NCI-H2171 (cell line): ENCODE measurements around the gene ALOX5.
"Not testable (repeated sequence)": the region's sequence is repeated elsewhere in the genome, so short reads cannot be mapped to it uniquely, and the experiment has no call there.

Experiments used
- DNase-seq: peaks from one replicate; lab custom pipeline; 2025; lab: John Stamatoyannopoulos, UW

Gene ALOX5

DNA sequence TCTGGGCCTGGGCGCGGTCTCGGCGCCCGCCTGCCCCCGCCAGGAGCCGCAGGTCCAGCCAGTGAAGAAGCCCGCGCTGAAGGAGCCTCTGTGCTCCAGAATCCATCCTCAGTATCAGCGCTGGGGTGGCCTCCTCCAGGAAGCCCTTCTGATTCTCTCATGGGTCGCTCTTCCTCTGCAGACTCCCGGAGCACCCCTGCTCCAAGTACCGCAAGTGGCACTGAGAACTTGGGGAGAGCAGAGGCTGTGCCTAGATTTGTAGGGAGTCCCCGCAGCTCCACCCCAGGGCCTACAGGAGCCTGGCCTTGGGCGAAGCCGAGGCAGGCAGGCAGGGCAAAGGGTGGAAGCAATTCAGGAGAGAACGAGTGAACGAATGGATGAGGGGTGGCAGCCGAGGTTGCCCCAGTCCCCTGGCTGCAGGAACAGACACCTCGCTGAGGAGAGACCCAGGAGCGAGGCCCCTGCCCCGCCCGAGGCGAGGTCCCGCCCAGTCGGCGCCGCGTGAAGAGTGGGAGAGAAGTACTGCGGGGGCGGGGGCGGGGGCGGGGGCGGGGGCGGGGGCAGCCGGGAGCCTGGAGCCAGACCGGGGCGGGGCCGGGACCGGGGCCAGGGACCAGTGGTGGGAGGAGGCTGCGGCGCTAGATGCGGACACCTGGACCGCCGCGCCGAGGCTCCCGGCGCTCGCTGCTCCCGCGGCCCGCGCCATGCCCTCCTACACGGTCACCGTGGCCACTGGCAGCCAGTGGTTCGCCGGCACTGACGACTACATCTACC is at the start of gene ALOX5:
Gene ALOX5, plus strand, starts transcription at position 641 of the 774 bp plus-strand sequence. Its CDS starts 64 bp downstream, at position 705.
- DNase-seq: peak; percentile 38

GRCh38 chr10:45325116-45325515 is 48.9 kb upstream of the ALOX5 start:
- DNase-seq: no peak

- DNase-seq: not testable (repeated sequence)
Observed at GRCh38 chr10:45326864-45327263, 47.2 kb upstream of the ALOX5 start.

- DNase-seq: not testable (repeated sequence)
Observed at GRCh38 chr10:45331824-45332223, 42.2 kb upstream of the ALOX5 start.

DNA sequence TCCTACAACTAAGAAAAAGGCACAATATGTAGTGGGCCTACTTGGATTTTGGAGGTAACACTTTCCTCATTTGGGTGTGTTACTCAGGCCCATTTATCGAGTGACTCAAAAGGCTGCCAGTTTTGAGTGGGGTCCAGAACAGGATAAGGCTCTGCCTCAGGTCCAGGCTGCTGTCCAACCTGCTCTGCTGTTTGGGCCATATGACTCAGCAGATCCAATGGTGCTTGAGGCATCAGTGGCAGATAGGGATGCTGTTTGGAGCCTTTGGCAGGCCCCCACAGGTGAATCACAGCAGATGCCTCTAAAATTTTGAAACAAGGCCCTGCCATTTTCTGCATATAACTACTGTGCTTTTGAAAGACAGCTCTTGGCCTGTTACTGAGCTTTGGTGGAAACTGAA is 34.1 kb upstream of the ALOX5 start:
- no peak for DNase-seq

GRCh38 chr10:45340420-45340819 is 33.6 kb upstream of the ALOX5 start:
- not testable (repeated sequence) for DNase-seq

DNA sequence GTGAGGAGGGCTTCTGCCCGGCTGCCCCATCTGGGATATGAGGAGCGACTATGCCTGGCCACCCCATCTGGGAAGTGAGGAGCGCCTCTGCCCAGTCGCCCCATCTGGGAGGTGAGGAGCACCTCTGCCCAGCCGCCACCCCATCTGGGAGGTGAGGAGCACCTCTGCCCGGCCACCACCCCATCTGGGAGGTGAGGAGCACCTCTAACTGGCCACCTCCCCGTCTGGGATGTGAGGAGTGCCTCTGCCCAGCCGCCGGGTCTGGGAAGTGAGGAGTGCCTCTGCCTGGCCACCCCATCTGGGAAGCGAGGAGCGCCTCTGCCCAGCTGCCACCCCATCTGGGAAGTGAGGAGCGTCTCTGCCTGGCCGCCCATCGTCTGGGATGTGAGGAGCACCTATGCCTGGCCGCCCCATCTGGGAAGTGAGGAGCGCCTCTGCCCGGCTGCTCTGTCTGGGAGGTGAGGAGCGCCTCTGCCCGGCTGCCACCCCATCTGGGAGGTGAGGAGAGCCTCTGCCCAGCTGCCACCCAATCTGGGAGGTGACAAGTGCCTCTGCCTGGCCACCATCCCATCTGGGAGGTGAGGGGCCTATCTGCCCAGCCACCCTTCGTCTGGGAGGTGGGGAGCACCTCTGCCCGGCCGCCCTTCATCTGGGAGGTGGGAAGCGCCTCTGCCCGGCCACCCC is 27.2 kb upstream of the ALOX5 start:
- not testable (repeated sequence) for DNase-seq

- DNase-seq: not testable (repeated sequence)
Observed at GRCh38 chr10:45347464-45347863, 26.6 kb upstream of the ALOX5 start.

GRCh38 chr10:45348196-45348765 is 25.7 kb upstream of the ALOX5 start:
- DNase-seq: not testable (repeated sequence)

DNA sequence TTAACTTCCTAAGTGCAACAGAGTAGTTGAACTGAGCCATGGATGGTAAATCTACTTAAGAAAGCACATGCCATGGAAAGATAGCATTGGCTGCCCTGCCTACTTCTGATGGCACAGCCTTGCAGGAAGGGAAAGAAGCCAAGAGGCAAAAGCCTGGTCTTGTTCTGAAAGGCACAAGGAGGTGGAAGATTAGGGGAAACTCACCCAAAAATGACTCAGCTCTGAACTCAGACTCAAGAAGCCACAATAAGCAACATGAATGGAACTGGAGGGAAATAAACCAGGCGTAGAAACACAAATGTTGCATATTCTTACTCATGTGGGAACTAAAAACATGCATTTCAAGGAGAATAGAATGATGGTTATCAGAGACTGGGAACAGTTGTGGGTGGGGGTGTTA is 20.8 kb upstream of the ALOX5 start:
- no peak for DNase-seq

GRCh38 chr10:45354261-45354660 is 19.8 kb upstream of the ALOX5 start:
- no peak for DNase-seq

DNA sequence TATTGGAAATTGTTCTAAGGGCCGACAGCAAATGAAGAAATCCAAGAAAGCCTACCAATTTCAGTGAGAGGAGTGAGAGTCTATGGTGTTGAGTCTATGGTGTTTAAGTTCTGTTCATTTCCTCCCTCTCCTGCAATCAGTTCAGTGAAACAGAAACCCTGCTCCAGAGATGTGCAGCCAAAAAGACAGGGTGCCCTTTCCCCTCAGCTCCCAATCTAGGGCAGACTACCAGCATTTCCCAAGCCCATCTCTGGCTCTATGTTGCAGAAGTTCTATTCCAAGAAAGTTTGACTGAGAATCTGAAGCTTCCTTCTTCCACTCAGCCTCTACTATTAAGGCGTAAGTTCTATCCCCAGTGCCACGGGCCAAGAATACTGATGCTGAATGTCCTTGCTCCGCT is 18.5 kb upstream of the ALOX5 start:
- no peak for DNase-seq

- DNase-seq: not testable (repeated sequence)
Observed at GRCh38 chr10:45358961-45359360, 15.1 kb upstream of the ALOX5 start.

DNA sequence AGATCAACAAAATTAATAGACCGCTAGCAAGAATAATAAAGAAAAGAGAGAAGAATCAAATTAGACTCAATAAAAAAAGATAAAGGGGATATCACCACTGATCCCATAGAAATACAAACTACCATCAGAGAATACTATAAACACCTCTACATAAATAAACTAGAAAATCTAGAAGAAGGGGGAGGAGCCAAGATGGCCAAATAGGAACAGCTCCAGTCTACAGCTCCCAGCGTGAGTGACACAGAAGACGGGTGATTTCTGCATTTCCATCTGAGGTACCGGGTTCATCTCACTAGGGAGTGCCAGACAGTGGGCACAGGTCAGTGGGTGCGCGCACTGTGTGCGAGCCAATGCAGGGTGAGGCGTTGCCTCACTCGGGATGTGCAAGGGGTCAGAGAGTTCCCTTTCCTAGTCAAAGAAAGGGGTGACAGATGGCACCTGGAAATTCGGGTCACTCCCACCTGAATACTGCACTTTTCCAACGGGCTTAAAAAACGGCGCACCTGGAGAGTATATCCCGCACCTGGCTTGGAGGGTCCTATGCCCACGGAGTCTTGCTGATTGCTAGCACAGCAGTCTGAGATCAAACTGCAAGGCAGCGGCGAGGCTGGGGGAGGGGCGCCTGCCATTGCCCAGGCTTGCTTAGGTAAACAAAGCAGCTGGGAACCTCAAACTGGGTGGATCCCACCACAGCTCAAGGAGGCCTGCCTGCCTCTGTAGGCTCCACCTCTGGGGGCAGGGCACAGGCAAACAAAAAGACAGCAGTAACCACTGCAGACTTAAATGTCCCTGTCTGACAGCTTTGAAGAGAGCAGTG is 11.8 kb upstream of the ALOX5 start:
- DNase-seq: not testable (repeated sequence)

GRCh38 chr10:45367643-45368042 is 6.4 kb upstream of the ALOX5 start:
- DNase-seq: not testable (repeated sequence)

DNA sequence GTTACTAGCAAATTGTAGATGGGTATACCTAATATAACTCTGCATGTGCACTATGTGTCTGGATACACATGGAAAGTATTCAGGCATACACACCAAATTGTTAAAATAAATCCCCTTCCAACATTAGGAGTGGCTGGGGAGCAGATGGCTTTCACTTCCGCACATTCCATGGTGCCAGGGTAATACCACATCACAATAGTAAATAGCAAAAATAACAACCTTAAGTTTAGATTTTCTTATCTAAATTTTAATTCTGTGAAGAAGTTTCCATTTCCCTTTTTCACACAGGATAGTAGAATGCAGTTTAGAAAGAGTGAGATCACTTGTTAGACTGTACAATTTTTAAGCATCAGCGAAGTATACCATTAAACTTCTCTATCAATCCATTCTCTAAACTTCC is 5.8 kb upstream of the ALOX5 start:
- DNase-seq: no peak

- DNase-seq: no peak
Observed at GRCh38 chr10:45370202-45370955, 3.6 kb upstream of the ALOX5 start.

GRCh38 chr10:45371560-45371959 is 2.5 kb upstream of the ALOX5 start:
- DNase-seq: no peak

- no peak for DNase-seq
Observed at GRCh38 chr10:45372251-45372951, 1.6 kb upstream of the ALOX5 start.

GRCh38 chr10:45373003-45373575 is 927 bp upstream of the ALOX5 start:
- no peak for DNase-seq
